Right atrium auricular region (tissue), 2 donors: ENCODE measurements around the gene C20orf204. TPM values are rescaled to one million over a fixed set of nuclear protein-coding genes. Genes with fewer than 3 reads are reported as not detected.
"Not testable (repeated sequence)": the region's sequence is repeated elsewhere in the genome, so short reads cannot be mapped to it uniquely, and the experiment has no call there.

Experiments
- DNase-seq: peaks from one replicate; pipeline ENCODE4 v3.0.0-alpha.2; 2019; ENCODE audit warnings: low spot score
- H3K27ac ChIP-seq, 2 donors: fragments of 200-600 bp; sonication (generic); 1 replicate in 1 of 2; 2 replicates in 1 of 2; pipeline ENCODE4 v1.5.1; 2016 to 2019
- H3K27me3 ChIP-seq, 2 donors: fragments of 200-600 bp; sonication (generic); one replicate each; pipeline versions ENCODE4 v1.5.1 to v1.6.0; 2017 to 2019
- H3K36me3 ChIP-seq: fragments of 200-600 bp; sonication (generic); one replicate; pipeline ENCODE4 v1.5.1; 2016
- H3K4me1 ChIP-seq, 2 donors: fragments of 200-600 bp; sonication (generic); one replicate each; pipeline versions ENCODE4 v1.5.1 to v1.6.0; 2017 to 2019
- H3K4me3 ChIP-seq, 2 donors: fragments of 200-600 bp; sonication (generic); 1 replicate in 1 of 2; 2 replicates in 1 of 2; pipeline ENCODE4 v1.5.1; 2017 to 2019; ENCODE audit warnings: mild to moderate bottlenecking in 1 of 2, moderate library complexity in 1 of 2
- H3K9me3 ChIP-seq, 2 donors: fragments of 200-600 bp; sonication (generic); one replicate each; pipeline ENCODE4 v1.5.1; 2019
- CTCF ChIP-seq, 2 donors: fragments of 200-600 bp; sonication (generic); IDR thresholded peaks; one replicate each; pipeline ENCODE4 v1.5.1; 2019; ENCODE audit warnings: antibody characterized with exemption in 2 of 2
- microRNA-seq, 2 donors: library from miRNA; unstranded; fragments of <30 nt; microRNA quantifications; one replicate each; pipeline ENCODE4, GENCODE V29; 2016 to 2017; ENCODE audit warnings: borderline number of aligned reads in 2 of 2, borderline replicate concordance in 1 of 2
- total RNA-seq, 2 donors: library from RNA; depleted of rRNA; stranded (reverse); fragments of >200 nt; gene quantifications; one replicate each; pipeline ENCODE4 v1.1.0, GENCODE V29; 2016

C20orf204 gene
- total RNA-seq, 2 donors from 2014 or later = 0.07 to 0.35 TPM

GRCh38 chr20:64084685-64085152 is 48.7 kb downstream of the C20orf204 start:
- Histone ChIP-seq H3K4me3 (no peak overlapping the region), H3K36me3 (no peaks in the 10 kb centered on the region), H3K9me3 (no peaks in the 10 kb centered on the region), H3K27ac (no peak overlapping the region), H3K4me1 (peaks cover 0 to 38% of the 10 kb centered on the region in 2 donors), H3K27me3 (peaks cover 0 to 7% of the 10 kb centered on the region in 2 donors)
- no peak for DNase-seq
- no peak for TF ChIP-seq CTCF (IDR thresholded peaks at IDR 0.05)

- Histone ChIP-seq H3K4me3 (no peak overlapping the region), H3K9me3 (no peaks in the 10 kb centered on the region), H3K27ac (no peak overlapping the region), H3K4me1 (peaks cover 0 to 28% of the 10 kb centered on the region in 2 donors), H3K36me3 (no peaks in the 10 kb centered on the region), H3K27me3 (peaks cover 0 to 7% of the 10 kb centered on the region in 2 donors)
- TF ChIP-seq CTCF (IDR thresholded peaks at IDR 0.05) = no peak
- DNase-seq = no peak
These were observed 50.8 kb downstream of the C20orf204 start for GRCh38 chr20:64086801-64087200.

- peaks cover 0 to 23% of the 10 kb centered on the region in 2 donors for H3K4me1 ChIP-seq
- H3K9me3 ChIP-seq, H3K27me3 ChIP-seq, H3K4me3 ChIP-seq, H3K27ac ChIP-seq, DNase-seq, H3K36me3 ChIP-seq: not testable (repeated sequence)
These were observed 51.3 kb downstream of the C20orf204 start for GRCh38 chr20:64087226-64087825.

- H3K9me3 ChIP-seq, H3K36me3 ChIP-seq, H3K27ac ChIP-seq, H3K4me3 ChIP-seq, H3K27me3 ChIP-seq, DNase-seq: not testable (repeated sequence)
- peaks cover 0 to 12% of the 10 kb centered on the region in 2 donors for H3K4me1 ChIP-seq
These were observed 52.6 kb downstream of the C20orf204 start for GRCh38 chr20:64088586-64088985.

Small RNAs within 50 kb of the gene (microRNA-seq; reads per million reads assigned to microRNA genes)
- gene MIR6813 = 0 to 1.4 reads per million in 2 donors

Other genes with a start within 250 kb of the C20orf204 start
- 10 to 100 TPM; 12.2 to 17.8 TPM for gene ZBTB46, start 204.9 kb upstream of the C20orf204 start, total RNA-seq
- not detected for gene ABHD16B, start 174.7 kb upstream of the C20orf204 start, total RNA-seq
- 10 to 100 TPM; 80.6 to 84.0 TPM for gene TPD52L2, start 170.9 kb upstream of the C20orf204 start, total RNA-seq
- gene DNAJC5, start 141.1 kb upstream of the C20orf204 start, total RNA-seq = 10 to 100 TPM; 41.2 to 43.8 TPM
- 10 to 100 TPM; 25.9 to 27.6 TPM for gene UCKL1, start 79.8 kb upstream of the C20orf204 start, total RNA-seq
- 1 to 10 TPM; 7.0 to 8.3 TPM for gene ZNF512B, start 66.3 kb upstream of the C20orf204 start, total RNA-seq
- gene SAMD10, start 56.5 kb upstream of the C20orf204 start, total RNA-seq = 1 to 10 TPM; 3.1 to 3.7 TPM
- gene PRPF6, start 55.0 kb upstream of the C20orf204 start, total RNA-seq = 10 to 100 TPM; 32.9 to 43.6 TPM
- 10 to 100 TPM; 15.1 to 17.2 TPM for gene SOX18, start 13.5 kb downstream of the C20orf204 start, total RNA-seq
- gene TCEA2, start 27.0 kb downstream of the C20orf204 start, total RNA-seq = 10 to 100 TPM; 17.8 to 25.5 TPM
- gene RGS19, start 43.3 kb downstream of the C20orf204 start, total RNA-seq = 10 to 100 TPM in 1 of 2 donors, 1 to 10 TPM in 1; 7.8 to 14.1 TPM
- 1 to 10 TPM in 1 of 2 donors, under 1 TPM in 1; 0.75 to 1.4 TPM for gene OPRL1, start 43.9 kb downstream of the C20orf204 start, total RNA-seq
- not detected for gene LKAAEAR1, start 48.2 kb downstream of the C20orf204 start, total RNA-seq
- not detected for gene NPBWR2, start 71.4 kb downstream of the C20orf204 start, total RNA-seq
- under 1 TPM in 1 of 2 donors, not detected in 1; 0.15 TPM for gene MYT1, start 128.3 kb downstream of the C20orf204 start, total RNA-seq
- 100 to 1,000 TPM in 1 of 2 donors, 10 to 100 TPM in 1; 83.3 to 180 TPM for gene PCMTD2, start 219.6 kb downstream of the C20orf204 start, total RNA-seq